ENCODE data around the gene OR2S2. TPM values are rescaled to one million over a fixed set of nuclear protein-coding genes. Genes with fewer than 3 reads are reported as not detected.

The OR2S2 gene
- total RNA-seq, 3 donors from 2014 or later: not detected

- ATAC-seq (no peak), DNase-seq (peak in 1 of 3 donors; percentile 26)
- Histone ChIP-seq H3K4me1 (ENCODE audit: low read depth) (peaks cover 68% of the 10 kb centered on the region), H3K36me3 (ENCODE audit: low read depth) (no peaks in the 10 kb centered on the region), H3K9me3 (no peaks in the 10 kb centered on the region), H3K4me3 (no peak overlapping the region)
- intact Hi-C loops (cut with DNase I, micrococcal nuclease): loop anchor here in 1 of 2 donors (5.0 kb wide), 1 partner anchor 39 kb away; no protein-coding TSS in a partner anchor
- no peak for TF ChIP-seq CTCF (IDR thresholded peaks at IDR 0.05)
Observed at GRCh38 chr9:35908504-35909125, 49.3 kb downstream of the OR2S2 start.

DNA sequence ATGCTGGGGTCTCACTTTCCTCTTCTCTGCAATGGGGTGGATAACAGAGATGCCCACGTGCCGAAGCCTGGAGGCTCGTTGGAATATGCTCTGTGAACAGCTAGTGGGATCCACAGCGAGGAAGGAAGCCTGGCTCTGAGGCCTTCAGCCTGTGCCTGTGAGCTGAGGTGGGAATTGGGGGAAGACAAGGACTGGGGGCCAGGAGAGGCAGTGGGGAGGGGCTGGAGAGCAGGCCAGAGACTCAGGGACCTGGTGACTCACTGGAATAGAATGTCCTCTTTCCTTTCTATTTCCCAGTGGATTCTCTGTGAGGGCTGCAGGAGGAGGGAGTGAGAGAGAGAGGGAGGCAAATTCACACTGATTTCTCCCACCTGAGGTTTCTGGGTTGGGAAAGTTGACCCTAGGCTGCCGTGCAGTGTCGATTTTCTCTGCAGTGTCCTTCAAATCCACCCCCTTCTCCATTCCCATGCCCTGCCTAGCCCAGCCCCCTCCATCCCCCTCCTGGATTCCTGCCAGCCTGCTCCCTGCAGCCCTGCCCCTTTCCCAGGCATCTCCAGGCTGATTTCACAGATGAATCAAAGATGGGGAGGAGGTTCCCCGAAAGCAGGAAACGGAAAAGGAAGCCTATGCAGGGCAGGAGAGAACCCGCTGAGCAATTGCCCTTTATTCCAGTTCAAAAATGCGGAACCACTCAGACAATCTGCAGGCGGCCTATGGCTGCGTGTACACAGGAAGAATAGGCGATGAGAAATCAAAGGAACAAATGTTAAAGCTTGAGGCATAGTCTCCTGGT lies 50.0 kb downstream of the OR2S2 start:
- Histone ChIP-seq H3K36me3 (ENCODE audit: low read depth) (no peaks in the 10 kb centered on the region), H3K9me3 (no peaks in the 10 kb centered on the region), H3K4me1 (ENCODE audit: low read depth) (peaks cover 68% of the 10 kb centered on the region), H3K4me3 (no peak overlapping the region)
- intact Hi-C loops (cut with DNase I, micrococcal nuclease): loop anchor here in 1 of 2 donors (5.0 kb wide), 1 partner anchor 39 kb away; no protein-coding TSS in a partner anchor
- no peak for TF ChIP-seq CTCF (IDR thresholded peaks at IDR 0.05)
- ATAC-seq: peak; percentile 41
- peak; percentile 82 to 83 (median 83) for DNase-seq

Other genes with a start within 250 kb of the OR2S2 start
- gene TLN1, start 226.0 kb downstream of the OR2S2 start, total RNA-seq: 100 to 1,000 TPM; 154 to 720 (median 189) TPM
- 10 to 100 TPM; 28.2 to 47.7 (median 34.3) TPM for gene CREB3, start 225.5 kb downstream of the OR2S2 start, total RNA-seq
- gene GBA2, start 208.9 kb downstream of the OR2S2 start, total RNA-seq: 100 to 1,000 TPM; 157 to 285 (median 223) TPM
- 10 to 100 TPM; 46.5 to 55.7 (median 55.7) TPM for gene RGP1, start 208.9 kb downstream of the OR2S2 start, total RNA-seq
- under 1 TPM in 1 of 3 donors, not detected in 2; 0.48 TPM for gene MSMP, start 203.9 kb downstream of the OR2S2 start, total RNA-seq
- 10 to 100 TPM in 2 of 3 donors, 1 to 10 TPM in 1; 8.8 to 31.8 (median 12.0) TPM for gene NPR2, start 166.6 kb downstream of the OR2S2 start, total RNA-seq
- 1 to 10 TPM in 1 of 3 donors, under 1 TPM in 2; 0.84 to 2.5 (median 0.92) TPM for gene SPAG8, start 145.9 kb downstream of the OR2S2 start, total RNA-seq
- 10 to 100 TPM; 38.9 to 68.6 (median 54.6) TPM for gene HINT2, start 143.1 kb downstream of the OR2S2 start, total RNA-seq
- gene FAM221B, start 129.4 kb downstream of the OR2S2 start, total RNA-seq: under 1 TPM in 2 of 3 donors, not detected in 1; 0.41 to 0.43 TPM
- 10 to 100 TPM; 12.4 to 22.8 (median 18.9) TPM for gene TMEM8B, start 128.9 kb downstream of the OR2S2 start, total RNA-seq
- gene OR13J1, start 87.8 kb downstream of the OR2S2 start, total RNA-seq: not detected
- gene HRCT1, start 52.0 kb downstream of the OR2S2 start, total RNA-seq: 100 to 1,000 TPM in 1 of 3 donors, 10 to 100 TPM in 2; 24.8 to 161 (median 82.1) TPM
- 1 to 10 TPM; 2.0 to 2.9 (median 2.0) TPM for gene SPAAR, start 48.7 kb downstream of the OR2S2 start, total RNA-seq
- gene RECK, start 78.8 kb upstream of the OR2S2 start, total RNA-seq: 10 to 100 TPM in 1 of 3 donors, 1 to 10 TPM in 2; 2.1 to 13.0 (median 3.7) TPM
- 10 to 100 TPM; 28.1 to 58.4 (median 37.5) TPM for gene GLIPR2, start 178.6 kb upstream of the OR2S2 start, total RNA-seq
- gene CCIN, start 211.2 kb upstream of the OR2S2 start, total RNA-seq: under 1 TPM in 1 of 3 donors, not detected in 2; 0.25 TPM
- gene CLTA, start 232.8 kb upstream of the OR2S2 start, total RNA-seq: 100 to 1,000 TPM; 165 to 206 (median 174) TPM

Measured in mucosa of descending colon (tissue), 3 donors.